GM19239 (cell line): ENCODE measurements around the gene ADCY9.
"Not testable (repeated sequence)": the region's sequence is repeated elsewhere in the genome, so short reads cannot be mapped to it uniquely, and the experiment has no call there.

Experiments
- DNase-seq: peaks from one replicate; pipeline ENCODE4 v3.0.0; 2011; ENCODE audit warnings: low spot score; ENCODE audit not compliant: insufficient read length
- FAIRE-seq: peaks from 2 replicates; lab custom pipeline; 2011; peaks lifted over from hg19 to GRCh38; lab: Jason Lieb, UNC

The ADCY9 gene

GRCh38 chr16:4116325-4117249 is at the start of gene ADCY9:
ADCY9 (minus strand) TSS chr16:4116442; CDS start chr16:4115442, 1,000 bp downstream.
- peak; percentile 90 for DNase-seq
- FAIRE-seq, result no peak

GRCh38 chr16:4160658-4161430 is 44.6 kb upstream of the ADCY9 start:
- FAIRE-seq, result no peak
- DNase-seq, result no peak

- FAIRE-seq (no peak), DNase-seq (no peak)
These were observed 43.5 kb upstream of the ADCY9 start for GRCh38 chr16:4159726-4160125.

- FAIRE-seq, result no peak
- no peak for DNase-seq
These were observed 42.2 kb upstream of the ADCY9 start for GRCh38 chr16:4158143-4159093.

GRCh38 chr16:4157376-4157825 is 41.2 kb upstream of the ADCY9 start:
- FAIRE-seq, result no peak
- DNase-seq, result no peak

- not testable (repeated sequence) for DNase-seq, FAIRE-seq
These were observed 40.3 kb upstream of the ADCY9 start for GRCh38 chr16:4156503-4156902.

GRCh38 chr16:4153364-4153763 is 37.1 kb upstream of the ADCY9 start:
- not testable (repeated sequence) for DNase-seq, FAIRE-seq

GRCh38 chr16:4152267-4152666 is 36.0 kb upstream of the ADCY9 start:
- FAIRE-seq (no peak), DNase-seq (no peak)

GRCh38 chr16:4147236-4147635 is 31.0 kb upstream of the ADCY9 start:
- DNase-seq, result no peak
- no peak for FAIRE-seq

GRCh38 chr16:4142268-4142667 is 26.0 kb upstream of the ADCY9 start:
- no peak for FAIRE-seq
- no peak for DNase-seq

GRCh38 chr16:4141604-4142003 is 25.4 kb upstream of the ADCY9 start:
- DNase-seq (no peak), FAIRE-seq (no peak)

- FAIRE-seq (peak; percentile 11), DNase-seq (no peak)
These were observed 24.4 kb upstream of the ADCY9 start for GRCh38 chr16:4140652-4141051.

- DNase-seq, result no peak
- no peak for FAIRE-seq
These were observed 23.7 kb upstream of the ADCY9 start for GRCh38 chr16:4139968-4140367.

- FAIRE-seq (no peak), DNase-seq (no peak)
These were observed 22.5 kb upstream of the ADCY9 start for GRCh38 chr16:4138713-4139112.

- FAIRE-seq, result no peak
- no peak for DNase-seq
These were observed 21.2 kb upstream of the ADCY9 start for GRCh38 chr16:4137438-4137837.

- DNase-seq (no peak), FAIRE-seq (no peak)
These were observed 20.1 kb upstream of the ADCY9 start for GRCh38 chr16:4136229-4136813.

GRCh38 chr16:4135537-4135936 is 19.3 kb upstream of the ADCY9 start:
- DNase-seq (no peak), FAIRE-seq (no peak)

- DNase-seq (no peak), FAIRE-seq (no peak)
These were observed 17.7 kb upstream of the ADCY9 start for GRCh38 chr16:4133897-4134372.

GRCh38 chr16:4131621-4132020 is 15.4 kb upstream of the ADCY9 start:
- DNase-seq (no peak), FAIRE-seq (no peak)
